HEK293 (cell line): ENCODE data around the gene NAA25.

ENCODE experiments used
- KLF9 ChIP-seq: fragments of 450-650 bp; formaldehyde crosslinking; IDR thresholded peaks from 2 replicates; pipeline ENCODE4 v1.5.1; 2016; ENCODE audit warnings: missing biosample characterization, missing genetic modification characterization, low read depth
- OSR2 ChIP-seq: fragments of 450-650 bp; formaldehyde crosslinking; IDR thresholded peaks from 2 replicates; pipeline ENCODE4 v1.5.1; 2016; ENCODE audit warnings: missing biosample characterization, missing genetic modification characterization
- SCRT1 ChIP-seq: fragments of 450-650 bp; formaldehyde crosslinking; IDR thresholded peaks from 2 replicates; pipeline ENCODE4 v1.5.1; 2016; ENCODE audit warnings: missing biosample characterization, missing genetic modification characterization, borderline replicate concordance
- SETDB1 ChIP-seq: IDR thresholded peaks from one replicate; pipeline ENCODE4 v1.6.1; 2017; ENCODE audit warnings: mild to moderate bottlenecking, low read length, moderate library complexity, mixed read lengths; ENCODE audit not compliant: insufficient read length
- TCF7L2 ChIP-seq: IDR thresholded peaks from 2 replicates; pipeline ENCODE4 v1.6.1; 2011; ENCODE audit warnings: low read depth, mild to moderate bottlenecking, inconsistent platforms, low read length, moderate library complexity, borderline replicate concordance
- ZBTB21 ChIP-seq: fragments of 450-650 bp; formaldehyde crosslinking; IDR thresholded peaks from 2 replicates; pipeline ENCODE4 v1.5.1; 2017; ENCODE audit warnings: missing biosample characterization, missing genetic modification characterization
- ZBTB48 ChIP-seq: fragments of 450-650 bp; formaldehyde crosslinking; IDR thresholded peaks from 2 replicates; pipeline ENCODE4 v1.5.1; 2016; ENCODE audit warnings: missing biosample characterization, missing genetic modification characterization
- ZIC2 ChIP-seq: fragments of 450-650 bp; formaldehyde crosslinking; IDR thresholded peaks from 2 replicates; pipeline ENCODE4 v1.5.1; 2016; ENCODE audit warnings: missing biosample characterization, missing genetic modification characterization
- ZNF114 ChIP-seq: fragments of 450-650 bp; formaldehyde crosslinking; IDR thresholded peaks from 2 replicates; pipeline ENCODE4 v1.5.0; 2017; ENCODE audit warnings: missing biosample characterization, missing genetic modification characterization
- ZNF133 ChIP-seq: fragments of 450-650 bp; formaldehyde crosslinking; IDR thresholded peaks from 2 replicates; pipeline ENCODE4 v1.5.1; 2016; ENCODE audit warnings: missing biosample characterization, missing genetic modification characterization
- ZNF138 ChIP-seq: fragments of 450-650 bp; formaldehyde crosslinking; IDR thresholded peaks from 2 replicates; pipeline ENCODE4 v1.5.1; 2016; ENCODE audit warnings: missing biosample characterization, missing genetic modification characterization, borderline replicate concordance
- ZNF157 ChIP-seq: fragments of 450-650 bp; formaldehyde crosslinking; IDR thresholded peaks from 2 replicates; pipeline ENCODE4 v1.5.1; 2016; ENCODE audit warnings: missing biosample characterization, missing genetic modification characterization
- ZNF221 ChIP-seq: fragments of 450-650 bp; formaldehyde crosslinking; IDR thresholded peaks from 2 replicates; pipeline ENCODE4 v1.5.1; 2017; ENCODE audit warnings: missing biosample characterization, missing genetic modification characterization, borderline replicate concordance
- ZNF239 ChIP-seq: fragments of 450-650 bp; formaldehyde crosslinking; IDR thresholded peaks from 2 replicates; pipeline ENCODE4 v1.5.1; 2016; ENCODE audit warnings: missing biosample characterization, missing genetic modification characterization
- ZNF302 ChIP-seq: fragments of 450-650 bp; formaldehyde crosslinking; IDR thresholded peaks from 2 replicates; pipeline ENCODE4 v1.5.1; 2016; ENCODE audit warnings: missing biosample characterization, missing genetic modification characterization, low read depth
- ZNF324 ChIP-seq: fragments of 450-650 bp; formaldehyde crosslinking; IDR thresholded peaks from 2 replicates; pipeline ENCODE4 v1.5.1; 2016; ENCODE audit warnings: missing biosample characterization, missing genetic modification characterization
- ZNF473 ChIP-seq: fragments of 450-650 bp; formaldehyde crosslinking; IDR thresholded peaks from 2 replicates; pipeline ENCODE4 v1.5.1; 2017; ENCODE audit warnings: missing biosample characterization, missing genetic modification characterization
- ZNF530 ChIP-seq: fragments of 450-650 bp; formaldehyde crosslinking; IDR thresholded peaks from 2 replicates; pipeline ENCODE4 v1.5.1; 2016; ENCODE audit warnings: low read depth, missing biosample characterization, missing genetic modification characterization
- ZNF596 ChIP-seq: fragments of 450-650 bp; IDR thresholded peaks from 2 replicates; pipeline ENCODE4 v1.5.0; 2018; ENCODE audit warnings: missing biosample characterization, mild to moderate bottlenecking, missing genetic modification characterization, moderate library complexity
- ZNF623 ChIP-seq: fragments of 450-650 bp; formaldehyde crosslinking; IDR thresholded peaks from 2 replicates; pipeline ENCODE4 v1.5.1; 2016; ENCODE audit warnings: missing biosample characterization, missing genetic modification characterization
- ZNF677 ChIP-seq: fragments of 450-650 bp; IDR thresholded peaks from 2 replicates; pipeline ENCODE4 v1.5.0; 2018; ENCODE audit warnings: missing biosample characterization, mild to moderate bottlenecking, missing genetic modification characterization, moderate library complexity
- ZNF701 ChIP-seq: fragments of 450-650 bp; formaldehyde crosslinking; IDR thresholded peaks from 2 replicates; pipeline ENCODE4 v1.5.1; 2016; ENCODE audit warnings: missing biosample characterization, missing genetic modification characterization
- ZNF776 ChIP-seq: fragments of 450-650 bp; formaldehyde crosslinking; IDR thresholded peaks from 2 replicates; pipeline ENCODE4 v1.5.0; 2017; ENCODE audit warnings: missing biosample characterization, missing genetic modification characterization, borderline replicate concordance
- ZNF837 ChIP-seq: fragments of 450-650 bp; formaldehyde crosslinking; IDR thresholded peaks from 2 replicates; pipeline ENCODE4 v1.5.1; 2016; ENCODE audit warnings: missing biosample characterization, missing genetic modification characterization
- TF ChIP-seq, protein P1 (sequence below): fragments of 450-650 bp; formaldehyde crosslinking; IDR thresholded peaks from 2 replicates; pipeline ENCODE4 v1.5.1; 2016; ENCODE audit warnings: missing biosample characterization, missing genetic modification characterization, borderline replicate concordance
- TF ChIP-seq, protein P2 (sequence below): fragments of 450-650 bp; formaldehyde crosslinking; IDR thresholded peaks from 2 replicates; pipeline ENCODE4 v1.5.1; 2016; ENCODE audit warnings: missing biosample characterization, missing genetic modification characterization, low read depth
- TF ChIP-seq, protein P3 (sequence below): fragments of 450-650 bp; formaldehyde crosslinking; IDR thresholded peaks from 2 replicates; pipeline ENCODE4 v1.5.1; 2017; ENCODE audit warnings: missing biosample characterization, missing genetic modification characterization
- TF ChIP-seq, protein P4 (sequence below): fragments of 450-650 bp; formaldehyde crosslinking; IDR thresholded peaks from 2 replicates; pipeline ENCODE4 v1.5.1; 2016; ENCODE audit warnings: missing biosample characterization, missing genetic modification characterization

NAA25 gene

DNA sequence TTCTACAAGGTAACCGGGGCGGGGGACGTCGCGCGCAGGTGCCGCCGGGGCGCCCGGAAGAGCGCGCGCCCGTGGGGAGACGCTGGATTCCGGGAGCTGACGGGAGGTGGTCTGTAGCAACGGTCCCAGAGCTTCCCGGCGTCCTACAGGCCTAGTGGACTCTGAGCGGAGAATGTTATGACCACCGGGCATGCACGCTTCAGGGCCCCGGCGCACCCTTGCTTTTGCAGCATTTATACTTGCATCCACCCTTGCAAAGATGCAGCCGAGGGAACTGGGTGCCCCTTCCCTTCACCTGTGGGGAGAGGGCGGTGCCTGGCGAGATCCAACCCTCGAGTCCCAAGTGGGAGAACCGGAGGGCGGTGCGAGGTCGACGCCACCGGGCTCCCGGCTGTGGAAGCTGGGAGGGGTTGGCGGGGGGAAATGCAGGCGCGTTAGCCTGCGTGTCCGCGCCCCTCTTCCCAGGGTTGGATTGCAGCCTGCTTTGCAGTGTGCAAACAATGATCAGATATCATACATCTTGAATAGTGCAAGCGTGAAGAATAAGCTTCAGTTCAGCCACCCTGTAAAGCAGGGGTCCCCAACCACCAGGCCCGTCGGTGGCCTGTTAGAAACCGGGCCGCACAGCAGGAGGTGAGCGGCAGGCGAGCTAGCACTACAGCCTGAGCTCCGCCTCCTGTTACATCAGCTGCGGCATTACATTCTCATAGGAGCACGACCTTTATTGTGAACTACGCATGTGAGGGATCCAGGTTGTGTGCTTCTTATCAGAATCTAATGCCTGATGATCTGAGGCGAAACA, 94.8 kb downstream of the NAA25 start (continued):
- no peak for TF ChIP-seq ZNF596 (tag by site-specific recombination)
- TF ChIP-seq ZNF837 (tag by site-specific recombination): no peak
- no peak for TF ChIP-seq ZNF239 (tag by site-specific recombination)
- TF ChIP-seq ZNF157 (tag by site-specific recombination): no peak
- no peak for TF ChIP-seq ZNF530
- TF ChIP-seq, protein P1, sequence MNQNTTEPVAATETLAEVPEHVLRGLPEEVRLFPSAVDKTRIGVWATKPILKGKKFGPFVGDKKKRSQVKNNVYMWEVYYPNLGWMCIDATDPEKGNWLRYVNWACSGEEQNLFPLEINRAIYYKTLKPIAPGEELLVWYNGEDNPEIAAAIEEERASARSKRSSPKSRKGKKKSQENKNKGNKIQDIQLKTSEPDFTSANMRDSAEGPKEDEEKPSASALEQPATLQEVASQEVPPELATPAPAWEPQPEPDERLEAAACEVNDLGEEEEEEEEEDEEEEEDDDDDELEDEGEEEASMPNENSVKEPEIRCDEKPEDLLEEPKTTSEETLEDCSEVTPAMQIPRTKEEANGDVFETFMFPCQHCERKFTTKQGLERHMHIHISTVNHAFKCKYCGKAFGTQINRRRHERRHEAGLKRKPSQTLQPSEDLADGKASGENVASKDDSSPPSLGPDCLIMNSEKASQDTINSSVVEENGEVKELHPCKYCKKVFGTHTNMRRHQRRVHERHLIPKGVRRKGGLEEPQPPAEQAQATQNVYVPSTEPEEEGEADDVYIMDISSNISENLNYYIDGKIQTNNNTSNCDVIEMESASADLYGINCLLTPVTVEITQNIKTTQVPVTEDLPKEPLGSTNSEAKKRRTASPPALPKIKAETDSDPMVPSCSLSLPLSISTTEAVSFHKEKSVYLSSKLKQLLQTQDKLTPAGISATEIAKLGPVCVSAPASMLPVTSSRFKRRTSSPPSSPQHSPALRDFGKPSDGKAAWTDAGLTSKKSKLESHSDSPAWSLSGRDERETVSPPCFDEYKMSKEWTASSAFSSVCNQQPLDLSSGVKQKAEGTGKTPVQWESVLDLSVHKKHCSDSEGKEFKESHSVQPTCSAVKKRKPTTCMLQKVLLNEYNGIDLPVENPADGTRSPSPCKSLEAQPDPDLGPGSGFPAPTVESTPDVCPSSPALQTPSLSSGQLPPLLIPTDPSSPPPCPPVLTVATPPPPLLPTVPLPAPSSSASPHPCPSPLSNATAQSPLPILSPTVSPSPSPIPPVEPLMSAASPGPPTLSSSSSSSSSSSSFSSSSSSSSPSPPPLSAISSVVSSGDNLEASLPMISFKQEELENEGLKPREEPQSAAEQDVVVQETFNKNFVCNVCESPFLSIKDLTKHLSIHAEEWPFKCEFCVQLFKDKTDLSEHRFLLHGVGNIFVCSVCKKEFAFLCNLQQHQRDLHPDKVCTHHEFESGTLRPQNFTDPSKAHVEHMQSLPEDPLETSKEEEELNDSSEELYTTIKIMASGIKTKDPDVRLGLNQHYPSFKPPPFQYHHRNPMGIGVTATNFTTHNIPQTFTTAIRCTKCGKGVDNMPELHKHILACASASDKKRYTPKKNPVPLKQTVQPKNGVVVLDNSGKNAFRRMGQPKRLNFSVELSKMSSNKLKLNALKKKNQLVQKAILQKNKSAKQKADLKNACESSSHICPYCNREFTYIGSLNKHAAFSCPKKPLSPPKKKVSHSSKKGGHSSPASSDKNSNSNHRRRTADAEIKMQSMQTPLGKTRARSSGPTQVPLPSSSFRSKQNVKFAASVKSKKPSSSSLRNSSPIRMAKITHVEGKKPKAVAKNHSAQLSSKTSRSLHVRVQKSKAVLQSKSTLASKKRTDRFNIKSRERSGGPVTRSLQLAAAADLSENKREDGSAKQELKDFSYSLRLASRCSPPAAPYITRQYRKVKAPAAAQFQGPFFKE (tag by site-specific recombination): 0 out of 2 replicates have a peak, but pooled peaks have one; percentile 30
- TF ChIP-seq ZNF138 (tag by site-specific recombination): no peak
- TF ChIP-seq TCF7L2: no peak
- TF ChIP-seq SETDB1: peak; percentile 67
- TF ChIP-seq SCRT1 (tag by site-specific recombination): peak; percentile 56; the same call in 1 of the 2 replicates
- TF ChIP-seq ZNF133 (tag by site-specific recombination): no peak
- TF ChIP-seq, protein P2, sequence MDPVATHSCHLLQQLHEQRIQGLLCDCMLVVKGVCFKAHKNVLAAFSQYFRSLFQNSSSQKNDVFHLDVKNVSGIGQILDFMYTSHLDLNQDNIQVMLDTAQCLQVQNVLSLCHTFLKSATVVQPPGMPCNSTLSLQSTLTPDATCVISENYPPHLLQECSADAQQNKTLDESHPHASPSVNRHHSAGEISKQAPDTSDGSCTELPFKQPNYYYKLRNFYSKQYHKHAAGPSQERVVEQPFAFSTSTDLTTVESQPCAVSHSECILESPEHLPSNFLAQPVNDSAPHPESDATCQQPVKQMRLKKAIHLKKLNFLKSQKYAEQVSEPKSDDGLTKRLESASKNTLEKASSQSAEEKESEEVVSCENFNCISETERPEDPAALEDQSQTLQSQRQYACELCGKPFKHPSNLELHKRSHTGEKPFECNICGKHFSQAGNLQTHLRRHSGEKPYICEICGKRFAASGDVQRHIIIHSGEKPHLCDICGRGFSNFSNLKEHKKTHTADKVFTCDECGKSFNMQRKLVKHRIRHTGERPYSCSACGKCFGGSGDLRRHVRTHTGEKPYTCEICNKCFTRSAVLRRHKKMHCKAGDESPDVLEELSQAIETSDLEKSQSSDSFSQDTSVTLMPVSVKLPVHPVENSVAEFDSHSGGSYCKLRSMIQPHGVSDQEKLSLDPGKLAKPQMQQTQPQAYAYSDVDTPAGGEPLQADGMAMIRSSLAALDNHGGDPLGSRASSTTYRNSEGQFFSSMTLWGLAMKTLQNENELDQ: no peak
- TF ChIP-seq ZIC2 (tag by site-specific recombination): peak; percentile 84
- TF ChIP-seq ZNF473 (tag by site-specific recombination): no peak
- TF ChIP-seq ZBTB21 (tag by site-specific recombination): no peak
- TF ChIP-seq ZNF623 (tag by site-specific recombination): no peak
- no peak for TF ChIP-seq ZNF114 (tag by site-specific recombination)
- TF ChIP-seq, protein P3, sequence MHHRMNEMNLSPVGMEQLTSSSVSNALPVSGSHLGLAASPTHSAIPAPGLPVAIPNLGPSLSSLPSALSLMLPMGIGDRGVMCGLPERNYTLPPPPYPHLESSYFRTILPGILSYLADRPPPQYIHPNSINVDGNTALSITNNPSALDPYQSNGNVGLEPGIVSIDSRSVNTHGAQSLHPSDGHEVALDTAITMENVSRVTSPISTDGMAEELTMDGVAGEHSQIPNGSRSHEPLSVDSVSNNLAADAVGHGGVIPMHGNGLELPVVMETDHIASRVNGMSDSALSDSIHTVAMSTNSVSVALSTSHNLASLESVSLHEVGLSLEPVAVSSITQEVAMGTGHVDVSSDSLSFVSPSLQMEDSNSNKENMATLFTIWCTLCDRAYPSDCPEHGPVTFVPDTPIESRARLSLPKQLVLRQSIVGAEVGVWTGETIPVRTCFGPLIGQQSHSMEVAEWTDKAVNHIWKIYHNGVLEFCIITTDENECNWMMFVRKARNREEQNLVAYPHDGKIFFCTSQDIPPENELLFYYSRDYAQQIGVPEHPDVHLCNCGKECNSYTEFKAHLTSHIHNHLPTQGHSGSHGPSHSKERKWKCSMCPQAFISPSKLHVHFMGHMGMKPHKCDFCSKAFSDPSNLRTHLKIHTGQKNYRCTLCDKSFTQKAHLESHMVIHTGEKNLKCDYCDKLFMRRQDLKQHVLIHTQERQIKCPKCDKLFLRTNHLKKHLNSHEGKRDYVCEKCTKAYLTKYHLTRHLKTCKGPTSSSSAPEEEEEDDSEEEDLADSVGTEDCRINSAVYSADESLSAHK (tag by site-specific recombination): no peak
- TF ChIP-seq OSR2 (tag by site-specific recombination): peak; percentile 30
- no peak for TF ChIP-seq ZNF677
- TF ChIP-seq ZNF221: no peak
- TF ChIP-seq ZNF701 (tag by site-specific recombination): no peak
- TF ChIP-seq KLF9 (tag by site-specific recombination): no peak; the same call in 1 of the 2 replicates
- TF ChIP-seq, protein P4, sequence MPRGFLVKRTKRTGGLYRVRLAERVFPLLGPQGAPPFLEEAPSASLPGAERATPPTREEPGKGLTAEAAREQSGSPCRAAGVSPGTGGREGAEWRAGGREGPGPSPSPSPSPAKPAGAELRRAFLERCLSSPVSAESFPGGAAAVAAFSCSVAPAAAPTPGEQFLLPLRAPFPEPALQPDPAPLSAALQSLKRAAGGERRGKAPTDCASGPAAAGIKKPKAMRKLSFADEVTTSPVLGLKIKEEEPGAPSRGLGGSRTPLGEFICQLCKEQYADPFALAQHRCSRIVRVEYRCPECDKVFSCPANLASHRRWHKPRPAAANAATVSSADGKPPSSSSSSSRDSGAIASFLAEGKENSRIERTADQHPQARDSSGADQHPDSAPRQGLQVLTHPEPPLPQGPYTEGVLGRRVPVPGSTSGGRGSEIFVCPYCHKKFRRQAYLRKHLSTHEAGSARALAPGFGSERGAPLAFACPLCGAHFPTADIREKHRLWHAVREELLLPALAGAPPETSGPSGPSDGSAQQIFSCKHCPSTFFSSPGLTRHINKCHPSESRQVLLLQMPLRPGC (tag by site-specific recombination): no peak
- no peak for TF ChIP-seq ZBTB48 (tag by site-specific recombination)
- TF ChIP-seq ZNF776 (tag by site-specific recombination): no peak
- peak; percentile 53; the same call in 1 of the 2 replicates for TF ChIP-seq ZNF324 (tag by site-specific recombination)
- no peak for TF ChIP-seq ZNF302
